DMS79 treated with DMSO at 0.1 percent for 48 hours (cell line): ENCODE measurements around the gene CYB5A.
A peak's percentile ranks its signal among the peaks of the same experiment; 100 is the strongest.
"Not testable (repeated sequence)": the region's sequence is repeated elsewhere in the genome, so short reads cannot be mapped to it uniquely, and the experiment has no call there.

Source experiments
- DNase-seq: peaks from one replicate; lab custom pipeline; 2025; lab: John Stamatoyannopoulos, UW

The CYB5A gene

GRCh38 chr18:74291771-74292540, at the start of gene CYB5A:
Gene CYB5A (minus strand): TSS chr18:74291963. CDS start chr18:74291875, 88 bp downstream.
- DNase-seq, result peak; percentile 94

- no peak for DNase-seq
These were observed 46.1 kb upstream of the CYB5A start for GRCh38 chr18:74337912-74338309.

GRCh38 chr18:74337155-74337911, 45.6 kb upstream of the CYB5A start:
- DNase-seq, result no peak

- no peak for DNase-seq
These were observed 44.9 kb upstream of the CYB5A start for GRCh38 chr18:74336656-74337055.

- no peak for DNase-seq
These were observed 42.6 kb upstream of the CYB5A start for GRCh38 chr18:74334242-74334893.

- no peak for DNase-seq
These were observed 41.3 kb upstream of the CYB5A start for GRCh38 chr18:74333091-74333490.

- DNase-seq, result no peak
These were observed 39.6 kb upstream of the CYB5A start for GRCh38 chr18:74331404-74331803.

GRCh38 chr18:74329688-74330205, 38.0 kb upstream of the CYB5A start:
- DNase-seq, result no peak

- DNase-seq, result no peak
These were observed 36.4 kb upstream of the CYB5A start for GRCh38 chr18:74328206-74328605.

- not testable (repeated sequence) for DNase-seq
These were observed 35.0 kb upstream of the CYB5A start for GRCh38 chr18:74326791-74327190.

GRCh38 chr18:74326231-74326630, 34.5 kb upstream of the CYB5A start:
- DNase-seq, result no peak

- no peak for DNase-seq
These were observed 24.8 kb upstream of the CYB5A start for GRCh38 chr18:74316257-74317170.

GRCh38 chr18:74315464-74316256, 23.9 kb upstream of the CYB5A start, which contains the start of gene C18orf63:
Gene C18orf63 (plus strand): TSS chr18:74315839. CDS start chr18:74317866, 2,027 bp downstream.
- no peak for DNase-seq

GRCh38 chr18:74314759-74315463, 23.1 kb upstream of the CYB5A start:
- DNase-seq, result no peak

- no peak for DNase-seq
These were observed 19.2 kb upstream of the CYB5A start for GRCh38 chr18:74311000-74311399.

- no peak for DNase-seq
These were observed 18.6 kb upstream of the CYB5A start for GRCh38 chr18:74310411-74310810.

- DNase-seq, result no peak
These were observed 12.2 kb upstream of the CYB5A start for GRCh38 chr18:74303936-74304335.

GRCh38 chr18:74303306-74303705, 11.5 kb upstream of the CYB5A start:
- no peak for DNase-seq

- DNase-seq, result no peak
These were observed 8.0 kb upstream of the CYB5A start for GRCh38 chr18:74299746-74300145.

GRCh38 chr18:74299162-74299561, 7.4 kb upstream of the CYB5A start:
- no peak for DNase-seq
